Measurements from ENCODE around the gene ARHGAP24.
"Not testable (repeated sequence)": the region's sequence is repeated elsewhere in the genome, so short reads cannot be mapped to it uniquely, and the experiment has no call there.

The ARHGAP24 gene

GRCh38 chr4:86014599-86014998 lies 539.6 kb downstream of the ARHGAP24 start:
- TF ChIP-seq CTCF (IDR thresholded peaks at IDR 0.05; ENCODE audit: borderline replicate concordance, insufficient read depth, low read depth, low read length): no peak

GRCh38 chr4:86015412-86016350 lies 540.7 kb downstream of the ARHGAP24 start:
- H3K4me3 ChIP-seq (ENCODE audit: low read depth, low read length): no peak overlapping the region
- no peak for TF ChIP-seq CTCF (IDR thresholded peaks at IDR 0.05; ENCODE audit: borderline replicate concordance, insufficient read depth, low read depth, low read length)

More at GRCh38 chr4:86014599-86014998, 539.6 kb downstream of the ARHGAP24 start:
- H3K4me3 ChIP-seq (ENCODE audit: low read depth, low read length): no peak overlapping the region

- TF ChIP-seq CTCF (IDR thresholded peaks at IDR 0.05; ENCODE audit: borderline replicate concordance, insufficient read depth, low read depth, low read length): no peak
- no peak overlapping the region for H3K4me3 ChIP-seq (ENCODE audit: low read depth, low read length)
These were observed 544.4 kb downstream of the ARHGAP24 start for GRCh38 chr4:86019362-86019761.

GRCh38 chr4:86019906-86020305 lies 545.0 kb downstream of the ARHGAP24 start:
- no peak for TF ChIP-seq CTCF (IDR thresholded peaks at IDR 0.05; ENCODE audit: borderline replicate concordance, insufficient read depth, low read depth, low read length)
- H3K4me3 ChIP-seq (ENCODE audit: low read depth, low read length): no peak overlapping the region

GRCh38 chr4:86021671-86022070 lies 546.7 kb downstream of the ARHGAP24 start:
- not testable (repeated sequence) for H3K4me3 ChIP-seq (ENCODE audit: low read depth, low read length)

- no peak for TF ChIP-seq CTCF (IDR thresholded peaks at IDR 0.05; ENCODE audit: borderline replicate concordance, insufficient read depth, low read depth, low read length)
- H3K4me3 ChIP-seq (ENCODE audit: low read depth, low read length): no peak overlapping the region
These were observed 551.8 kb downstream of the ARHGAP24 start for GRCh38 chr4:86026720-86027119.

GRCh38 chr4:86031927-86032326 lies 557.0 kb downstream of the ARHGAP24 start:
- no peak for TF ChIP-seq CTCF (IDR thresholded peaks at IDR 0.05; ENCODE audit: borderline replicate concordance, insufficient read depth, low read depth, low read length)
- H3K4me3 ChIP-seq (ENCODE audit: low read depth, low read length): no peak overlapping the region
